HG03442 (cell line): ENCODE measurements around the gene C1orf56.

ENCODE experiments used
- ATAC-seq: cut with Tn5 transposase; IDR thresholded peaks from one replicate; pipeline ENCODE4 v1.9.1; 2021; ENCODE audit warnings: mild to moderate bottlenecking, moderate library complexity; ENCODE audit not compliant: unreplicated experiment

C1orf56 gene

GRCh38 chr1:151013518-151013917 lies 34.0 kb upstream of the C1orf56 start:
- ATAC-seq, result no peak

GRCh38 chr1:151024540-151025146 lies 22.9 kb upstream of the C1orf56 start:
- no peak for ATAC-seq

- no peak for ATAC-seq
Measured at GRCh38 chr1:151026460-151026859, 21.1 kb upstream of the C1orf56 start.

- no peak for ATAC-seq
Measured at GRCh38 chr1:151032164-151032563, 15.4 kb upstream of the C1orf56 start.

GRCh38 chr1:151035167-151035566 lies 12.4 kb upstream of the C1orf56 start:
- ATAC-seq, result no peak

- no peak for ATAC-seq
Measured at GRCh38 chr1:151036356-151036755, 11.2 kb upstream of the C1orf56 start, which contains the start of gene BNIPL. TSS of gene BNIPL (plus strand) at chr1:151036586. CDS start at chr1:151036726, 140 bp downstream.

GRCh38 chr1:151037032-151037431 lies 10.5 kb upstream of the C1orf56 start:
- ATAC-seq, result no peak

GRCh38 chr1:151039521-151039920 lies 8.0 kb upstream of the C1orf56 start:
- no peak for ATAC-seq

- no peak for ATAC-seq
Measured at GRCh38 chr1:151043163-151043562, 4.4 kb upstream of the C1orf56 start.

GRCh38 chr1:151047925-151048644 lies 534 bp downstream of the C1orf56 start:
- peak; percentile 55 for ATAC-seq

- no peak for ATAC-seq
Measured at GRCh38 chr1:151048645-151049032, 1.1 kb downstream of the C1orf56 start.

GRCh38 chr1:151049458-151049857 lies 1.9 kb downstream of the C1orf56 start:
- no peak for ATAC-seq

- ATAC-seq, result no peak
Measured at GRCh38 chr1:151050051-151050688, 2.6 kb downstream of the C1orf56 start.

- ATAC-seq, result no peak
Measured at GRCh38 chr1:151051356-151052009, 3.9 kb downstream of the C1orf56 start.

GRCh38 chr1:151054971-151055547 lies 7.5 kb downstream of the C1orf56 start:
- ATAC-seq, result no peak

GRCh38 chr1:151055581-151055980 lies 8.0 kb downstream of the C1orf56 start:
- no peak for ATAC-seq

GRCh38 chr1:151056149-151056548 lies 8.6 kb downstream of the C1orf56 start:
- ATAC-seq, result no peak

GRCh38 chr1:151058692-151059091 lies 11.1 kb downstream of the C1orf56 start:
- ATAC-seq, result no peak

GRCh38 chr1:151059109-151060006 lies 11.8 kb downstream of the C1orf56 start, which contains the start of gene CDC42SE1:
TSS of gene CDC42SE1 (minus strand) at chr1:151059622. CDS start at chr1:151055730, 3,892 bp downstream.
- ATAC-seq, result peak; percentile 67
